Mucosa of descending colon (tissue), 3 donors: ENCODE data around the gene OPCML. TPM values are rescaled to one million over a fixed set of nuclear protein-coding genes. Genes with fewer than 3 reads are reported as not detected.
A peak's percentile ranks its signal among the peaks of the same experiment; 100 is the strongest.

Source experiments
- ATAC-seq: fragments of 200-7000 bp; cut with Tn5 transposase; one replicate; pipeline ENCODE4 v1.9.1; 2020; ENCODE audit warnings: mild to moderate bottlenecking, moderate library complexity
- DNase-seq, 3 donors: peaks; one replicate each; pipeline ENCODE4 v3.0.0-alpha.2; 2020
- H3K36me3 ChIP-seq: fragments of 200-600 bp; one replicate; pipeline ENCODE4 v1.8.0; 2021; ENCODE audit warnings: low read depth, mild to moderate bottlenecking
- H3K4me1 ChIP-seq: fragments of 200-600 bp; one replicate; pipeline ENCODE4 v1.8.0; 2021; ENCODE audit warnings: low read depth, mild to moderate bottlenecking
- H3K4me3 ChIP-seq: fragments of 200-600 bp; one replicate; pipeline ENCODE4 v1.8.0; 2021; ENCODE audit warnings: mild to moderate bottlenecking
- H3K9me3 ChIP-seq: fragments of 200-600 bp; one replicate; pipeline ENCODE4 v1.8.0; 2021; ENCODE audit warnings: mild to moderate bottlenecking
- CTCF ChIP-seq: fragments of 200-600 bp; IDR thresholded peaks from one replicate; pipeline ENCODE4 v1.8.0; 2022; ENCODE audit warnings: antibody characterized with exemption, mild to moderate bottlenecking
- intact Hi-C, 2 donors: fragments of 100-400 bp; cut with DNase I in 1 of 2; cut with micrococcal nuclease in 1 of 2; formaldehyde crosslinking; loops; one replicate each; pipeline versions ENCODE4 v1.11.0 to v1.11.1; 2022; cut with DNase I, micrococcal nuclease
- total RNA-seq, 3 donors: library from RNA; stranded (reverse); fragmentation: NEBNext Ultra II Directional in 2 of 3; extraction: Animal tissue kit (Norgen Biotek cat#: 25700) in 2 of 3; gene quantifications; one replicate each; pipeline versions ENCODE4 v1.2.1 to v1.2.4, GENCODE V29; 2021 to 2023
- donor health status: DM: no; HTN: no; CAD: no; lungs with moderate emphysema.
- donor health status: DM: no; HTN: no; CAD: no.
- donor health status: DM: no; HTN: yes; CAD: no.

The OPCML gene
- total RNA-seq, 3 donors from 2014 or later, result 0.10 to 0.47 TPM; not detected in 1

- H3K36me3 ChIP-seq, result no peaks in the 10 kb centered on the region
- no peaks in the 10 kb centered on the region for H3K4me1 ChIP-seq
- no peaks in the 10 kb centered on the region for H3K9me3 ChIP-seq
- no peak for ATAC-seq
- intact Hi-C loops, result no loop called here
- TF ChIP-seq CTCF, result no peak
- DNase-seq, result no peak
- no peak overlapping the region for H3K4me3 ChIP-seq
Measured at GRCh38 chr11:132942611-132943356, 589.5 kb downstream of the OPCML start.

GRCh38 chr11:132941761-132942160 lies 590.5 kb downstream of the OPCML start:
- no peak for TF ChIP-seq CTCF
- ATAC-seq, result no peak

GRCh38 chr11:132941024-132941646 lies 591.2 kb downstream of the OPCML start:
- intact Hi-C loops, result no loop called here
- ATAC-seq, result no peak

More at GRCh38 chr11:132941761-132942160, 590.5 kb downstream of the OPCML start:
- intact Hi-C loops, result no loop called here
- no peaks in the 10 kb centered on the region for H3K4me1 ChIP-seq
- no peaks in the 10 kb centered on the region for H3K36me3 ChIP-seq
- H3K4me3 ChIP-seq, result no peak overlapping the region
- no peaks in the 10 kb centered on the region for H3K9me3 ChIP-seq
- DNase-seq, result no peak

GRCh38 chr11:132937016-132937415 lies 595.3 kb downstream of the OPCML start:
- no peak for DNase-seq
- intact Hi-C loops, result no loop called here
- ATAC-seq, result no peak

More at GRCh38 chr11:132941024-132941646, 591.2 kb downstream of the OPCML start:
- peak; percentile 74 for TF ChIP-seq CTCF
- no peaks in the 10 kb centered on the region for H3K36me3 ChIP-seq
- peak in 1 of 3 donors; percentile 19 for DNase-seq
- no peak overlapping the region for H3K4me3 ChIP-seq
- no peaks in the 10 kb centered on the region for H3K4me1 ChIP-seq
- H3K9me3 ChIP-seq, result no peaks in the 10 kb centered on the region

DNA sequence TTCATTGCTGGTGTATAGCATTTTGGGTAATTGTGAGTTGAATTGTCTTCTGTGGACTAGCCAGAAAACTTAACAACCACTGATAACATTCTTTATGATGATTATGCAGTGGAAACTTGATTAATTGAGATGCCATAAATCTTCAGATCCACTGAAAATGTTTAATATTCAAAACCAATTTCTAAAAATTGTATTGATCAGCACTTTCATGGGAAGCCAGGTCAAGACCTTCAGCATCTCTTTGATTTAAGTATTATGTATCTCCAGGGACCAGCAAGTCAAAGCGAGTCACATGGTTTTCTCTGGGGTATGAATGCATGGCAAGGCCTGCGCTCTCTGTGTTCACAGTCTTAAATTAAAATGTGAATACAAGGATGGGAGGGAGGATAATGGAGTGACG lies 596.9 kb downstream of the OPCML start:
- H3K4me1 ChIP-seq, result no peaks in the 10 kb centered on the region
- no peak overlapping the region for H3K4me3 ChIP-seq
- no peak for DNase-seq
- no peak for TF ChIP-seq CTCF
- H3K36me3 ChIP-seq, result no peaks in the 10 kb centered on the region
- no peaks in the 10 kb centered on the region for H3K9me3 ChIP-seq
- intact Hi-C loops, result no loop called here
- ATAC-seq, result no peak

More at GRCh38 chr11:132937016-132937415, 595.3 kb downstream of the OPCML start:
- TF ChIP-seq CTCF, result no peak
- H3K4me3 ChIP-seq, result no peak overlapping the region
- no peaks in the 10 kb centered on the region for H3K4me1 ChIP-seq
- no peaks in the 10 kb centered on the region for H3K9me3 ChIP-seq
- H3K36me3 ChIP-seq, result no peaks in the 10 kb centered on the region
